Transverse colon (tissue), 3 donors: Measurements from ENCODE around the gene PDE3B.

Experiments used
- EP300 ChIP-seq: sonication (generic); formaldehyde crosslinking; IDR thresholded peaks from one replicate; pipeline ENCODE4 v1.6.1; 2017; ENCODE audit warnings: antibody characterized with exemption, low read depth
- POLR2A ChIP-seq: fragments of 450-650 bp; IDR thresholded peaks from one replicate; pipeline ENCODE4 v1.6.1; 2016; ENCODE audit warnings: antibody characterized with exemption, mild to moderate bottlenecking, moderate library complexity
- TF ChIP-seq, protein P1 (sequence below), 5 experiments: fragments of 200-600 bp in 3 of 5; fragments of 450-650 bp in 2 of 5; sonication (generic) in 3 of 5; IDR thresholded peaks; 1 replicate in 2 of 5; 2 replicates in 3 of 5; pipeline ENCODE4 v1.5.1; 2016 to 2017; ENCODE audit warnings: antibody characterized with exemption in 5 of 5, inconsistent platforms in 3 of 5, mild to moderate bottlenecking in 2 of 5, moderate library complexity in 1 of 5

DNA sequence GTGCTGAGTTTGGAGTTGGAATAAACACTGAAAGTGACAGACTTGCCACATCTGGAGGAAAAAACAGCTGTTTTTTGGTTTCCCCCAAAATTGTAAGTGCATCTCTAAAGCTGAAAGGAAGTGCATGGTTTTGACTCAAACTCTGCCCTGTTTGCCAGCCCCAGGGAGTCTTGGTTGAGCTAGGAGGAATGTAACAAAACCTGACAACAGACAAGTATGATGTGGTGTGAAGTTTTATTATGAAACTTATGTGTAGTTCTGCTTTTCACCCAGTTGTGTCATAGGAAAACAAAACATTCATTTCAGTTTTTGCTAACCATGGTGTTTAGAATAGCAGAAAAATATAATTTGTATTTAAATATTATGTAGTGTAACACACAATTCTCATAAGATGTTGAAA lies 31.7 kb upstream of the PDE3B start:
- TF ChIP-seq, protein P1, sequence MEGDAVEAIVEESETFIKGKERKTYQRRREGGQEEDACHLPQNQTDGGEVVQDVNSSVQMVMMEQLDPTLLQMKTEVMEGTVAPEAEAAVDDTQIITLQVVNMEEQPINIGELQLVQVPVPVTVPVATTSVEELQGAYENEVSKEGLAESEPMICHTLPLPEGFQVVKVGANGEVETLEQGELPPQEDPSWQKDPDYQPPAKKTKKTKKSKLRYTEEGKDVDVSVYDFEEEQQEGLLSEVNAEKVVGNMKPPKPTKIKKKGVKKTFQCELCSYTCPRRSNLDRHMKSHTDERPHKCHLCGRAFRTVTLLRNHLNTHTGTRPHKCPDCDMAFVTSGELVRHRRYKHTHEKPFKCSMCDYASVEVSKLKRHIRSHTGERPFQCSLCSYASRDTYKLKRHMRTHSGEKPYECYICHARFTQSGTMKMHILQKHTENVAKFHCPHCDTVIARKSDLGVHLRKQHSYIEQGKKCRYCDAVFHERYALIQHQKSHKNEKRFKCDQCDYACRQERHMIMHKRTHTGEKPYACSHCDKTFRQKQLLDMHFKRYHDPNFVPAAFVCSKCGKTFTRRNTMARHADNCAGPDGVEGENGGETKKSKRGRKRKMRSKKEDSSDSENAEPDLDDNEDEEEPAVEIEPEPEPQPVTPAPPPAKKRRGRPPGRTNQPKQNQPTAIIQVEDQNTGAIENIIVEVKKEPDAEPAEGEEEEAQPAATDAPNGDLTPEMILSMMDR (IDR thresholded peaks at IDR 0.05): no peak
- TF ChIP-seq POLR2A (no peak), EP300 (no peak)
